GM12891 (cell line): ENCODE data around the gene FSTL4.

ENCODE experiments used
- PAX5 ChIP-seq: IDR thresholded peaks from 2 replicates; pipeline ENCODE4 v1.6.1; 2011; ENCODE audit warnings: low read length, moderate library complexity, mild to moderate bottlenecking; ENCODE audit not compliant: insufficient read depth, severe bottlenecking
- POLR2A ChIP-seq: IDR thresholded peaks from 2 replicates; pipeline ENCODE4 v1.6.1; 2011; ENCODE audit warnings: low read depth, low read length, control low read depth
- POLR2AphosphoS5 ChIP-seq: IDR thresholded peaks from 2 replicates; pipeline ENCODE4 v1.6.1; 2011; ENCODE audit warnings: low read depth, low read length, control low read depth
- TAF1 ChIP-seq: IDR thresholded peaks from 2 replicates; pipeline ENCODE4 v1.6.1; 2011; ENCODE audit warnings: low read depth, low read length, control low read depth

- TF ChIP-seq TAF1 (no peak), POLR2AphosphoS5 (no peak), POLR2A (no peak), PAX5 (no peak)
Observed at GRCh38 chr5:133366438-133366837, 245.9 kb downstream of the FSTL4 start.
